ENCODE results near the gene GALNT10. TPM values are rescaled to one million over a fixed set of nuclear protein-coding genes. Genes with fewer than 3 reads are reported as not detected.
A peak's percentile ranks its signal among the peaks of the same experiment; 100 is the strongest.

GALNT10 gene
- total and polyA plus RNA-seq, 2 experiments from 2014 or later: 43.0 to 45.9 TPM

DNA sequence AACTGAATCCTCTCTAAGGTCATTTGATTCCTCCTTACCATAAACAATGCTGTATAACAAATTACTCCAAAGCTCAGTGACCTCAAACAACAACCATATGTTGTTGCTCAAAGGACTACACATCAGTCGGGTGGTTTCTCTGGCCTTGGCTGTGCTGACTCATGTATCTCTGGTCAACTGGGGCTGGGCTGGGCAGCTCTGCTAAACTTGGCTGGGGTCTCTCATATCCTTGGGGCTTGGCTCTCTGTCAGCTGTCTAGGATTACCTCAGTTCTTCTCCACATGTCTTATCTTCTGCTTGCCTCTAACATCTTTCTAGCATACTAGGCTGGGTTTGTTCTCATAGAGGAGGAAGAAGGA lies 86.4 kb downstream of the GALNT10 start:
- peak; percentile 63 for DNase-seq (ENCODE audit: low spot score)
- TF ChIP-seq EZH2phosphoT487 (IDR thresholded peaks at IDR 0.05; ENCODE audit: low read depth, severe bottlenecking, unreplicated experiment): no peak
- TF ChIP-seq, protein P1, sequence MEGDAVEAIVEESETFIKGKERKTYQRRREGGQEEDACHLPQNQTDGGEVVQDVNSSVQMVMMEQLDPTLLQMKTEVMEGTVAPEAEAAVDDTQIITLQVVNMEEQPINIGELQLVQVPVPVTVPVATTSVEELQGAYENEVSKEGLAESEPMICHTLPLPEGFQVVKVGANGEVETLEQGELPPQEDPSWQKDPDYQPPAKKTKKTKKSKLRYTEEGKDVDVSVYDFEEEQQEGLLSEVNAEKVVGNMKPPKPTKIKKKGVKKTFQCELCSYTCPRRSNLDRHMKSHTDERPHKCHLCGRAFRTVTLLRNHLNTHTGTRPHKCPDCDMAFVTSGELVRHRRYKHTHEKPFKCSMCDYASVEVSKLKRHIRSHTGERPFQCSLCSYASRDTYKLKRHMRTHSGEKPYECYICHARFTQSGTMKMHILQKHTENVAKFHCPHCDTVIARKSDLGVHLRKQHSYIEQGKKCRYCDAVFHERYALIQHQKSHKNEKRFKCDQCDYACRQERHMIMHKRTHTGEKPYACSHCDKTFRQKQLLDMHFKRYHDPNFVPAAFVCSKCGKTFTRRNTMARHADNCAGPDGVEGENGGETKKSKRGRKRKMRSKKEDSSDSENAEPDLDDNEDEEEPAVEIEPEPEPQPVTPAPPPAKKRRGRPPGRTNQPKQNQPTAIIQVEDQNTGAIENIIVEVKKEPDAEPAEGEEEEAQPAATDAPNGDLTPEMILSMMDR (IDR thresholded peaks at IDR 0.05; ENCODE audit: poor library complexity): no peak
- TF ChIP-seq EZH2 (IDR thresholded peaks at IDR 0.05; ENCODE audit: borderline replicate concordance): no peak

DNA sequence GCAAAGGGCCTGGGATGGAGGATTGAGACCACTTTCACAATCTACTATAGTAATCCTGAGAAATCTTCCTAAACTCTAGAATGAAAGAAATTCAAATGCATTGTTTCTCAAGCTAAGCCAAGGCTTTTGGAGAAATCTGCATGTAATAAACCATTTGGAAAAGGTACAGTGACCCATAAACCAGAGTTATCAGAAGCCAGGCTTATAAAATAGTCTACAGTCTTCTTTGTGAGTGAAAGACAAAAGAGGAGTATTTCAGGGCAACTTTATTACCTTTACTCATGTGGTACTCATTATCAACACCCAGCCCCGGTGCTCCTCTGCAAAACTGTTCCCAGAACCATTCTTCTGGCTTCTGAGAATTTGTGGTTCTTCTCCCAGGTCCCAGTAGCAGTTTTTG lies 87.0 kb downstream of the GALNT10 start:
- Histone ChIP-seq H3K9me2 (replicated peaks; ENCODE audit: insufficient read depth) (no peaks in the 10 kb centered on the region), H3K79me2 (peaks cover 2% of the 10 kb centered on the region), H3K4me2 (peak overlapping the region; percentile 56), H3K4me3 (no peak overlapping the region), H3K27me3 (no peaks in the 10 kb centered on the region), H2AFZ (no peak overlapping the region), H3K4me1 (ENCODE audit: insufficient read depth) (peaks cover 42% of the 10 kb centered on the region), H3K36me3 (replicated peaks; ENCODE audit: insufficient read depth, low read depth) (no peaks in the 10 kb centered on the region), H4K20me1 (ENCODE audit: insufficient read depth, poor library complexity, severe bottlenecking) (no peaks in the 10 kb centered on the region), H3K27ac (peak overlapping the region; percentile 79), H3K9me3 (ENCODE audit: low read depth) (no peaks in the 10 kb centered on the region)
- WGBS (ENCODE audit: low lambda C conversion rate, missing lambda C conversion rate): 22% methylated on average over 1 of the region's 1 CpG
- TF ChIP-seq EZH2phosphoT487 (IDR thresholded peaks at IDR 0.05; ENCODE audit: low read depth, severe bottlenecking, unreplicated experiment) (no peak), EZH2 (IDR thresholded peaks at IDR 0.05; ENCODE audit: borderline replicate concordance) (no peak)
- TF ChIP-seq, protein P1 (IDR thresholded peaks at IDR 0.05; ENCODE audit: poor library complexity): no peak
- DNase-seq (ENCODE audit: low spot score): no peak

More for the DNA sequence above, 86.4 kb downstream of the GALNT10 start:
- Histone ChIP-seq H3K4me2 (peak overlapping the region; percentile 56), H3K27ac (peak overlapping the region; percentile 79), H2AFZ (no peak overlapping the region), H3K27me3 (no peaks in the 10 kb centered on the region), H3K36me3 (replicated peaks; ENCODE audit: insufficient read depth, low read depth) (no peaks in the 10 kb centered on the region), H4K20me1 (ENCODE audit: insufficient read depth, poor library complexity, severe bottlenecking) (no peaks in the 10 kb centered on the region), H3K9me3 (ENCODE audit: low read depth) (no peaks in the 10 kb centered on the region), H3K79me2 (peaks cover 2% of the 10 kb centered on the region), H3K4me3 (no peak overlapping the region), H3K9me2 (replicated peaks; ENCODE audit: insufficient read depth) (no peaks in the 10 kb centered on the region), H3K4me1 (ENCODE audit: insufficient read depth) (peaks cover 42% of the 10 kb centered on the region)
- WGBS (ENCODE audit: low lambda C conversion rate, missing lambda C conversion rate): 52% methylated on average over 1 of the region's 1 CpG

DNA sequence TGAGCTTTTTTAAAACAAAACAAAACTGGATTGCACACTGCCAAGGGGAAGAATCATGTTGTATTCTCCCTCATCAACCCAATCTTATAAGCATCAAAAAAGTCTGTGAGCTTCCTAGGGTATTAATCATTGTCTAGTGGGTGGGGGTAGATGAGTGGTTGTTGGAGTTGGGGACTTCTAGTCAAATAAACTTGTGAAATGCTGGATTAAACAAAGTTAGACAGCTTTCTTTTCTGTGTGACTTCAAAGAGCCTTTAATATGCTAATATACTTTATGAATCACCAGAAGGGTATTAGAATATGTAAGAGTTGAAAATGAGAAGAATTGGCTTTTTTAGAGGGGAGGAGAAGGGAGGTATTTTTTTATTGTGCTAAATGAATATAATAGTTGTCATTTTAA lies 87.7 kb downstream of the GALNT10 start:
- Histone ChIP-seq H3K27ac (no peak overlapping the region), H3K36me3 (replicated peaks; ENCODE audit: insufficient read depth, low read depth) (no peaks in the 10 kb centered on the region), H3K79me2 (peaks cover 2% of the 10 kb centered on the region), H3K9me3 (ENCODE audit: low read depth) (no peaks in the 10 kb centered on the region), H2AFZ (no peak overlapping the region), H3K4me3 (no peak overlapping the region), H3K4me2 (no peak overlapping the region), H3K4me1 (ENCODE audit: insufficient read depth) (peaks cover 36% of the 10 kb centered on the region), H4K20me1 (ENCODE audit: insufficient read depth, poor library complexity, severe bottlenecking) (no peaks in the 10 kb centered on the region), H3K9me2 (replicated peaks; ENCODE audit: insufficient read depth) (no peaks in the 10 kb centered on the region), H3K27me3 (no peaks in the 10 kb centered on the region)
- TF ChIP-seq, protein P1 (IDR thresholded peaks at IDR 0.05; ENCODE audit: poor library complexity): no peak
- TF ChIP-seq EZH2phosphoT487 (IDR thresholded peaks at IDR 0.05; ENCODE audit: low read depth, severe bottlenecking, unreplicated experiment) (no peak), EZH2 (IDR thresholded peaks at IDR 0.05; ENCODE audit: borderline replicate concordance) (no peak)
- no peak for DNase-seq (ENCODE audit: low spot score)

DNA sequence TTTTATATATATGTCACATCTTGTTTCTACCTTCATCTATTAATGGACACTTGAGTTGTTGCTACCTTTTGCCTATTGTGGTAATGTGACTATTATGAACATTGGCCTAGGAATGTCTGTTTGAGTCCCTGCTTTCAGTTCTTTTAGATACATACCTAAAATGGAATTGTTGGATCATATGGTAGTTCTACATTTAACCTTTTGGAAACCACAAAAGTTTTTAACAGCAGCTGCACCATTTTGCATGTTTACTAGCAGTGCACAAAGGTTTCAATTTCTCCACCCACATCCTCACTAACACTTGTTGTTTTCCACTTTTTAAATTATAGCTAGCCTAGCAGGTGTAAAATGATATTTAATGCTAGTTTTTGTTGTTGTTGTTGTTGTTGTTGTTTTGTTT lies 88.4 kb downstream of the GALNT10 start:
- no peak overlapping the region for H2AFZ ChIP-seq
- peaks cover 31% of the 10 kb centered on the region for H3K4me1 ChIP-seq (ENCODE audit: insufficient read depth)
- no peaks in the 10 kb centered on the region for H3K9me2 ChIP-seq (replicated peaks; ENCODE audit: insufficient read depth)
- no peaks in the 10 kb centered on the region for H3K27me3 ChIP-seq
- H3K4me2 ChIP-seq: no peak overlapping the region
- H3K9me3 ChIP-seq (ENCODE audit: low read depth): no peaks in the 10 kb centered on the region
- no peaks in the 10 kb centered on the region for H3K36me3 ChIP-seq (replicated peaks; ENCODE audit: insufficient read depth, low read depth)
- H3K4me3 ChIP-seq: no peak overlapping the region
- TF ChIP-seq, protein P1 (IDR thresholded peaks at IDR 0.05; ENCODE audit: poor library complexity): no peak
- no peak overlapping the region for H3K27ac ChIP-seq
- peaks cover 2% of the 10 kb centered on the region for H3K79me2 ChIP-seq
- no peak for DNase-seq (ENCODE audit: low spot score)
- H4K20me1 ChIP-seq (ENCODE audit: insufficient read depth, poor library complexity, severe bottlenecking): no peaks in the 10 kb centered on the region
